ENCODE results near the gene ADCY2.

Gene ADCY2

GRCh38 chr5:7753596-7753995 is 357.7 kb downstream of the ADCY2 start:
- DNase-seq: no peak

GRCh38 chr5:7754490-7754889 is 358.6 kb downstream of the ADCY2 start:
- no peak for DNase-seq

GRCh38 chr5:7754997-7755596 is 359.2 kb downstream of the ADCY2 start:
- DNase-seq: peak; percentile 66

GRCh38 chr5:7755958-7756357 is 360.0 kb downstream of the ADCY2 start:
- DNase-seq: no peak

GRCh38 chr5:7756453-7756852 is 360.5 kb downstream of the ADCY2 start:
- no peak for DNase-seq

- DNase-seq: no peak
These were observed 363.4 kb downstream of the ADCY2 start for GRCh38 chr5:7759257-7759871.

GRCh38 chr5:7759951-7760580 is 364.1 kb downstream of the ADCY2 start:
- DNase-seq: no peak

GRCh38 chr5:7762267-7762666 is 366.3 kb downstream of the ADCY2 start:
- no peak for DNase-seq

- no peak for DNase-seq
These were observed 367.7 kb downstream of the ADCY2 start for GRCh38 chr5:7763621-7764072.

GRCh38 chr5:7764452-7764851 is 368.5 kb downstream of the ADCY2 start:
- DNase-seq: no peak

GRCh38 chr5:7770436-7770835 is 374.5 kb downstream of the ADCY2 start:
- DNase-seq: no peak

GRCh38 chr5:7772141-7772540 is 376.2 kb downstream of the ADCY2 start:
- DNase-seq: no peak

GRCh38 chr5:7773178-7773577 is 377.2 kb downstream of the ADCY2 start:
- no peak for DNase-seq

- DNase-seq: no peak
These were observed 380.5 kb downstream of the ADCY2 start for GRCh38 chr5:7776442-7776841.

GRCh38 chr5:7779019-7780005 is 383.4 kb downstream of the ADCY2 start:
- peak; percentile 7 for DNase-seq

- no peak for DNase-seq
These were observed 386.0 kb downstream of the ADCY2 start for GRCh38 chr5:7781899-7782298.

- no peak for DNase-seq
These were observed 388.9 kb downstream of the ADCY2 start for GRCh38 chr5:7784683-7785380.

GRCh38 chr5:7787770-7788169 is 391.8 kb downstream of the ADCY2 start:
- DNase-seq: no peak

- no peak for DNase-seq
These were observed 393.6 kb downstream of the ADCY2 start for GRCh38 chr5:7789567-7789966.

- DNase-seq: no peak
These were observed 398.0 kb downstream of the ADCY2 start for GRCh38 chr5:7793895-7794294.

GRCh38 chr5:7794311-7794710 is 398.4 kb downstream of the ADCY2 start:
- DNase-seq: no peak

GRCh38 chr5:7794823-7795222 is 398.9 kb downstream of the ADCY2 start:
- DNase-seq: no peak

GRCh38 chr5:7795306-7795705 is 399.4 kb downstream of the ADCY2 start:
- no peak for DNase-seq
